ENCODE measurements around the gene PLXNA4. TPM values are rescaled to one million over a fixed set of nuclear protein-coding genes. Genes with fewer than 3 reads are reported as not detected.
A peak's percentile ranks its signal among the peaks of the same experiment; 100 is the strongest.

PLXNA4 gene
- total RNA-seq, 1 donor from 2014 or later = 5.3 TPM

DNA sequence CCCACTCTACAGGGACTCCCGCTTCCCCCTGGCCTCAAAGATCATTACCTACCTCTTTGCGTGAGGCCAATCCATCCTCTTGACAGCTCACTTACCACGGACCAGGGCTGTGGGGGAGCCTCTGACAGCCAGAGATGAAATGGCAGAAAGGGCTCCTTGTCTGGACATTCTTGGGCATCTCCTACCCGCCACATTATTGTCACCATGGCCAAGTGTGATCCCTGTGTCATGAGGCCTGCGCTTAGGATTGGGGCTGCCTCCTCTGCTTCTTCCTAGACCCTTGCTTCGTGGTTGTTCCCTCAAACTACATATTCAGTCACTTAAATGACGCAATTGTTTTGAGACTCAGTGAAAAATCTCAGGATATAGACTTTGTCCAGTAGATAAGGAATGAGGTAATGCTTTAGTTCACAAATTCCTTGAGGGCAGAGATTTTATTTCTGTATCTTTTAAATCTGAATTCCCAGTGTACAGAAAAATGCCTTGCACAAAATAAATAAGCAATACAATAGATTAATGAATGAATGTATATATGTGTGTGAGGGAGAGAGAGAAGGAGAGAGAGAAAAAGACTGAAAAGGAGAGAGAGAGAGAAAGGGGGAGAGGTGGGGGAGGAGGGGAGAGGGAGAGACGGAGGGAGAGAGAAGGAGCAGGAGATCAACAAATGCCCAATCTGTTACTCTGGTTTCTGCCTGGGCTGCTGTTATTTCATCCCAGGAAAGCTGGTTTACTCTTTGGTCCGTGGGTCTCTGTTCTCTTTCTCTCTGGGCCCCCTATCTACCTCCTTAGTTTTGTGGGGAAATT, 159.0 kb downstream of the PLXNA4 start:
- peak in 1 of 2 donors; percentile 33 for DNase-seq (ENCODE audit: low read depth in 2 of 2)

DNA sequence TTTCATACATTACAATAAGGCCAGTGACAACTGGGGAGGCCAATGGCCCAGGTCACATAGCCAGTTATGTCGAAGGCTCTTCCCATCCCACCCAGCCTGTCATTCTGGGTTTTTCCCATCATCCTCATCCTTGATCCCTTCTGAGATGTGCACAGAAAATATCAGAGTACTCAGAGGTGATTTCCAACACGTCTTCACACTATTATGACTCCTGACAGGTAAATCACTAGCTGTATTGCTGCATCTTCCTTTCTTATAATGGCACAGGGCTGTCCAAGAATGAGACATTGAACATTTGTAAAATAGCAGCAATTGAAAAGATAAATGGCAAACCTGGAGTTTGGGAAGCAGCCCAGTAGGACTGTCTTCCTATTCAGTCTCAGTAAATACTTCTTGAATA, 159.9 kb downstream of the PLXNA4 start:
- no peak for DNase-seq (ENCODE audit: low read depth in 2 of 2)

DNA sequence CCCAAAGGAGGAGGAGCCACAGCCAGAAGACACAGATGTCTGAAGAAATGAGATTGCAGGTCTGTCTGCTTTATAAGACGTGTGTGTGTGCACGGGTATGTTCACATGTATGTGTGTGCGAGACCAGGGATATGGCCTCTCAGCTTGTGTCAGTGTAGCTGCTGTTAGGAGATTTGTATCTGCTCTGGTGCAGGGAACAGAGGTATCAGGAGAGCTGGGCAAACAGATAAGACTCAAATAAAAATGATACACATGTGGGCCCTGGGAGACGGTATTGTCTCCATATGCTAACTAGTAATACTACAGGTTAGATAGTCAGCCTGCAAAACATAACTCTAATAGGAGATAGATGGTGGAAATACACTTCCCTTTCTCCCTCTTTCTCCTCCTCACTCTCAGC, 161.0 kb downstream of the PLXNA4 start:
- no peak for DNase-seq (ENCODE audit: low read depth in 2 of 2)

DNA sequence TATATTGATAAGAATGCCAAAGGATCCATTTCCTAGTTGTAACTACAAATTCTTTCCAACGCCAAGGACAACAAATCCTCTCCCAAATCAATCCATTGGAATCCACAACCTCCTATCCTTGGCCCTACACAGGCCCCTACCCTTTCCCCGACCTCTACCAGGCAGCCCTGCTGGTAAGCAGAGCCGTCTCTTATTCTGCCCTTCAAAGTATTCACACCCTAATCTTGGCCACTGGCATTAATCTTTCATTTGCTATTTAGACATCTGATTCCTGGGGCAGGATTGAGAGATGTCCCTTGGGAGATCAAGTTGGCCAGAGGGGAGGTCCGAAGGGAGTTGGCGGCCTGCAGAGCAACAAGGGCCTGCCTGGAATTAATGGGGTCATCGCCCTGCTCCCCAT, 161.4 kb downstream of the PLXNA4 start:
- DNase-seq (ENCODE audit: low read depth in 2 of 2) = no peak

DNA sequence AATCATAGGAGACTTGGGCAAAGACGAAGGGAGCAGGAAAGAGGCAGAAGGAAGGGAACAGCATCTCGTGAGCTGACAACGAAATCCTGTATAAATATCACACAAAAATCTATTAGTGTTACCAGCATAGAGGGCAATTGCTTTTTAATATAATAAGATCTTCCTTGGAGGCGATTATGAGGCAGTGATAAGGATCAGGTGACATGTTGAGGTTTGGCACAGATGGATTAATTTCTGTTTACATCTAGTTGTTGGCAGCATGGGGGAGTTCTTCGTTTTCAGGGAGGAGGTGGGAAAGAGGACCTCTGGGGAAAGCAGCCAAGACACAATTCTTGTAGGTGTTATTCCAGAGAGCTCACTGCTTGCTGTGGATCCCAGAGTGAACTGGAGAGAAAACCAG, 163.8 kb downstream of the PLXNA4 start:
- peak in 1 of 2 donors; percentile 24 for DNase-seq (ENCODE audit: low read depth in 2 of 2)

DNA sequence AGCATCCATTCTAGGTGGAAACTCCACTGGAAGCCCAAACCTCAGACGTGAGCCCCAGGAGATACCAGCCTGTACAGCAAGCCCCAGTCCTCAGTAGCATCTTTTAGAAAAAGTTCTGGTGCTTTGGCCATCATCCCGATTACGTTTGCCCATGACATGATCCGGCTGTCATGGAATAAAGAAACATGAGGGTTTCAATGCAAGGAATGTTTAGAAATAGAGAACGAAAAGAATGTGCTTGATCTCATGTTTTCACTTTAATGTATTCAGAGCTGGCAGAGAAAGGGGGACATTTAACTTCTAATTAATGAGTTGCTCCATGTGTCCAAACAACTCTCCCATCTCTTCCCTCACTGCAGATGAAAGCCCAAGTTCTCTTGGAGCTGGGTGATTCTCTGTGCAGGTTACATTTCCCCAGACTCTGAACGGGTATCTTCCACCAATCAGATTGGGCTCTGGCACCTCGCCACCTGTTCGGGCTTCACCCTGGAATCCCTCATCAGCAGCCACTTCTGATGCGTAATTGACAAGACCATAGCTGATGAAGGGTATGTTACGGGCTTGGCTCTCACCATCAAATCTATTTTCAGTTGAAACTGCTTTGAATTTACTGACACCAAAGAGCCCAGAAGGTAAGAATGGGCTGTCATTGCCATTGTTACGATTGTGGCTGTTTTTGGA, 165.3 kb downstream of the PLXNA4 start:
- DNase-seq (ENCODE audit: low read depth in 2 of 2) = no peak

DNA sequence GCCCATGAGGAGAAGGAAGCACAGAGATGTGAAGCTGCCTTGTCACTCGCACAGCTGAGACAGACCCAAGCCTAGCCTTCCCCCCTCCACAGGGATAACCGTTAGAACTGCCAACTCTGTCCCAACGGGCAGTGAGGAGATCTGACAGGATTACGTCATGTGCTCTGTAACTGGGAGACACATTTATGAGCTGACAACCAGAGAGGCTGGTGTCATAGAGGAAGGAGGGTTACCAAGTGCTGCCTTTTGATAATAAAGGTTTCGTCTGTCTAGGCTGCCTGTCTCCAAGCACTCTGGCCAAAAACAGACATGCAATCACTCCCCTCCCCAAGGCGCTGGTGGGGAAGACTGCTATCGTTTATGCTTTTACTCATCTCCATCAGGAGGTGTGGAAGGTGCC, 165.9 kb downstream of the PLXNA4 start:
- DNase-seq (ENCODE audit: low read depth in 2 of 2) = peak; percentile 70 to 93

DNA sequence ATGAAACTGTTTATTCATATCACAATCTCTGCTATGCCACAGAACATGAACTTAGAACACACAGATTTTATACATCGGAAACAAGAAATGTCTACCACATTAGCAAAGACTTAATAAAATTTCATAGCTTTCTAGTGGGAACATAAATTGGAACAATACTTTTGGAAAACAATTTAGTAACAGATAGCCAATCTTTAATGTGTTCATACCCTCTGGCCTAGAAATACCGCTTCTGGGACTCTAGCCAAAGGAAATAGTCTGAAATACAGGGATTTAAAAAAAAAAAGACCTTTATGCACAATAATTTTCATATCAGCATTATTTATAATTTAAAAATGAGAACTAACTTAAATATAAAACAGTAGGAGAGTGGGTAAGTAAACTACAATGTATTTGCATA, 168.5 kb downstream of the PLXNA4 start:
- peak; percentile 69 to 82 for DNase-seq (ENCODE audit: low read depth in 2 of 2)

DNA sequence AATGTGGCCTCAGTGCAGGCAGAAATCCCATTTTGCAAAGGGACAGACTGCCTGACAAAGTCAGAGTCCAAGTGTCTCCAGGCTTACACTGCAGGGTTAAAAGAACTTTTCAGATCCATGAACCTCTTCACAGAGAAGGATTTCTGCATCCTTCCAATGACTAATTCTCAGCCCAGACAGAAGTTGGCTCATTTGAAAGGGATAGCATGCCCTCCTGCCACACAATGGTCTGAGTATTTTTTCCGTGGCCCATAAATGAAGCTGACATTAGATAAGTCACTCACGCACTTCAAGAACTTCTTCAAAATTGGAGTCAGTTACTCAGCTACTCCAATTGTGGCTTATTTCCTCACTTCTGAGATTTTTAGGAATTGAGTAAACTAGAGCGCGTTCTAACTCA, 170.2 kb downstream of the PLXNA4 start:
- DNase-seq (ENCODE audit: low read depth in 2 of 2) = peak in 1 of 2 donors; percentile 44

DNA sequence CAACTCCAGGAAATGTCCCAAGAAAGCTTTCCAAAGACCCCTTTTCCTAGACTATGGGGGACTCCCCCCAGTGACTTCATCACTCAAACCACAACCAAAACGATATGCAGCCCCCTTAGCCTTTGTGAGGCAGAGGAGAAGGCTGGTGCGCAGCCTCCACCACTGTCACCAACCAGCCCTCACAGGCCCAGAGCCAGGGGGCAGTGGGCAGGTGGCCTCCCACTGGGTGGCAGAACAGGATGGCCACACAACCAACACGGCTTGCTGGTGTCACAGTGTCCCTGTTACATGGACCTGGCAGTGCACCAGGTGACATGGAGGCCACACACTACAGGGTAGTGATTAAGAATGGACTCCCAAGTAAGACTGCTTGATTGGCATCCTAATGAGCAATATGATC, 172.0 kb downstream of the PLXNA4 start:
- no peak for DNase-seq (ENCODE audit: low read depth in 2 of 2)

DNA sequence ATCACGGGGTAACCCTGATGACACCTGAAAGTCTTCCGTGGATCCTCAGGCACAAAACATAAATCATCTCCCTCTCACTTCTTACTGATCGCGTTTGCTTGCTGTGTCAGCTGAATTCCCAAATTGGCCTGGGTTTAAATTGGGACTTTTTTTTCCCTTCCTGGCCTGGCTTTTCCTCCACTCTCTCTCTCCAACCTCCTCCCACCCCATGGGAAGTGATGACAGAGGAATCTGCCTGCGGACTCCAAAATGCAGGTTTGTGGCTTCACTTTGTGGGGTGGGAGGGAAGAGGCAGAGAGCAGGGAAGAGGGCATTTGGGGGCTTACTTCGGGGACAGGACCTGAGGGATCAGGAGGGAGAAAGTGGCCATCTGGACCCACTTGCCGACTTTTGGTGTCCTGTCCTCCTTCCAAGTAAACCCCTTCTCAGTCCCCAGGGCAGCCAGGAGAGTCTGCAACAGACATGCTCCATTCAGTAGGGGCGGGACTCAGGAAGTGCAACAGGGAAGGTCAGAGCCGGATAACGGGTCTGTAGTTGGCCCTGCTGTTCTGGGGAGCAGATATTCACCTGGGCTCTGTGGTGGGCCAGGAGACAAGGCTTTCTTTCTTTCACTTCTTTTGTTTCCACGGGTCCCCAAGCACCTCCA, 172.7 kb downstream of the PLXNA4 start:
- no peak for DNase-seq (ENCODE audit: low read depth in 2 of 2)

DNA sequence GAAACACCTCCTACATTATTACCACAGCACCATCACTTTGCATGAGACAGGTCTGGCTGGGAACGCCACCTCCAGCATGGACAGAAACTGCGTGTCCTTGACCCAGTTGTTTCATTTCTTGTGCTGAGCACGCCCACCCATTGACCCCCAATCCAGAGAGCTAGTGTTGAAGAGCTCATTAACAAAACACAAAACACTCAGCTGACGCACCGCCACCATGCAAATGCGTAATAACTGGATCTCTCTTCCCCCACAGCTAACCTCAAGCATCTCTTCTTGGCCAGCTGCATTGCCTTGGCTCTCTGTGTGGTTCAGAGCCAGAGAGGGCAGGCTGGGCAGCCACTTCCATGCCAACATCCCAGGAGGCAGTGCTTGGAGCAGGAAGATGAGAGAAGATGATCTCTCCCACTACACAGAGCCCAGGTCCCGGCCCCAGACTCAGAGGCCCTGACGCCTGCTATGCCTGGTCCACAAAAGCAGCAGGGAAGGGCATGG, 173.5 kb downstream of the PLXNA4 start:
- no peak for DNase-seq (ENCODE audit: low read depth in 2 of 2)

DNA sequence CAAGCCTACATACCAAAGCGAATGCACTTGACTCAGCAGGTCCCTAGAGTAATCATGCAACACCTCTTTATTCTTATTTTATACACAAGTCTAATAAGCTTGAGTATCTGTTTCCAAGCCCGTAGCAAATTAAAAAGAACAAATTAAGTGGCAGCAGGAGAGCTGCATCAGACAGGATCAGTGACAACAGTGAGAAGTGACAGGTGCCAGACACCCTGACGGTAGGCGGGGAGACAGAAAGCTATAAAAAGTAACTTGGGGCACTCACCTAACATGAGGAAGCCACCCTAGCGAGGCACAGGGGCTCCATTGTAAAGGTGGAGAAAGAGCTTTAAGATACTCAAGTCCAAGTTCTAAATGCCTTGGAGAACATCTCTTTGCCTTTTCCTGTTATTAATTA, 174.2 kb downstream of the PLXNA4 start:
- DNase-seq (ENCODE audit: low read depth in 2 of 2) = no peak

DNA sequence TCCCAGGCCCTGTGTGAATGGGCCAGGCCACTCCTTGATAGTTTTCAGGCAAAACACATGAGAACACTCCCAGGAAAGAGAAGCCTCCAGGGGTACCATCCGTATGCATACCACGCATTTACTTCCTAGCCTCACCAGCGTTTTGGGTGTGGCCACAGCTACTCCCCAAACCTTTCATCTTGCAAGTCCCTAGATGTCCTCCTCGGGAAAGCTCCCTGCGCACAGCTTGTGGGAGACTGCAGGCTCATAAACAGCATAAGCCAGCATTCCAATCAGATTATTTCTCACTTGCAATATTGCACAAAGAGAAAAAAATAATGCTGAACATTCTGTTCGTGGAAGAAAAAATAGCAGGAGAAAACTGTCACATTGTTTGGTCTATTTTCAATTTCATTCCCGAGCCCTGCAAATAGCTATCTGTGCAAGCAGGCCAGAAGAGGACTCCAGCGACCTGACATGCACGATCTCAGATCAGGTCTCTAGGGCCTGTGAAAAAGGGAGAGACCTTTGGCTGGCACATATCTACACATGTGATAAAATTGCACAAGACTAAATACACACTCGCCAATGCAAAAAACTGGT, 175.6 kb downstream of the PLXNA4 start:
- no peak for DNase-seq (ENCODE audit: low read depth in 2 of 2)

DNA sequence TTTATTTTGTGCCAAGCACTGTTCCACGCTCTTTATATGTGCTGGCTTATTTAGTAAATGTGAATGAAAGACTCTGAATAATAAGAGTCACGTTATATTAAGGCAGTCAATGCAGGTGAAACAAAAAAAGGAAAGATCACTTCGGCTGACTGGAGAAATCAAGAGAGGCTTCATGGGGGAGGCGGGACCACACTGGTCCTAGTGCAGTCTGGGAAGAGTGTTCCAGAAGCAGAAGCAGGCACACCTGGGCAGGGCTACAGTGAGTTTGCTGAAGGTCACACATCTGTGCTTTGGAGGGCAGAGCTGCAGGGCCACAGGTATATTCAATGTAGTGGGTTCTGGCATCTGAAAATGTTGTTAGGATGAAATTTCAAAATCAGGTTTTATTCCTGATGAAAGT, 176.9 kb downstream of the PLXNA4 start:
- DNase-seq (ENCODE audit: low read depth in 2 of 2) = no peak

DNA sequence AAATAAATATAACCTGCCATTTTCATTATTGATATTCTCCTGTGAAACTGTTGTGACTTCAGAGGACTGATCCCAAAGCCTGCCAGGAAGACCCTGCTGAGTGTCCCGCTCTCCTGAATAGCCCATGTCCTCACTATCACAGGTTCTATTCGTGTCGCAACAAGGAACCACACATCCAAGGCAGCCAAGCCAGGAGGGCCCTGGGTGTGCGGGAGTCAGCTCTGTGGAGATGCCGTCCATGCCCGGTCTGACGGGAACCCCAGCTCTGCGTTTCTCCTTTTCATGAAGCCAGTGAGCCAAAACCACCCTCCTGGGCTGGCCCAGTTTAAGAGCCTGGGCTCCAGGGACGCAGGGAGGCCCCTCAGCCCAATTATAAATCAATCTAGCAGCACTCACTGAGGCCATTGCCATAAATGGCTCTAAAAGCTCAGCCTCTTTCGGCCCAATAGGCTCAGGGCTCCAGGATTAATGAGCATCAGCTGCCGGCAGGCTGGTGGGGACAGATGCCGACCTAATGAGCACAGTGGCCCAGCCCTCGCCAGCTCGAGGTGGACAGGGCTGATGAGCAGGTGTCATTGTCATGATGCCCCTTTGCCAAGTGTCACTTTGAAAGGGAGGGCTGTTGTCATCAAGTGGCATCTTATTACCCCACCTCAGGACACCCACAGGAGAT, 177.9 kb downstream of the PLXNA4 start:
- DNase-seq (ENCODE audit: low read depth in 2 of 2) = no peak

DNA sequence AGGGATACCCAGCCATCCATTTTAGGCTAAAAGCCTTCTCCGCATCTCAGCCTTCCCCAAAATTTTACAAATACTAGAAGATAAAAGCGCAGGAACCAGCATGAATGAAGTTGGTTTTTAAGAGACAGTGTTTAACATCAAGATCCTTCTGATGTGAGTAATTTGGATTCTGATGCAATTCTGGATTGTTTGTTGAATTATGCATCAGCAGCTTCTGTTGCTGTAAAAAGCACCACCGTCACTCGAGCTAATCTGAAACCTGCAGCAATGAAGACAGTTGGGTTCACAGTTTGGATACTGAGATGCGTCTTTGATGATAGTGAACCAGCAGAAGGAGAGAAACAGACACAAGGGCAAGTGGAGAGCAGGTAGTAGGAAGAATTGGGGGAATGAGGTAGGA, 179.2 kb downstream of the PLXNA4 start:
- DNase-seq (ENCODE audit: low read depth in 2 of 2) = no peak

DNA sequence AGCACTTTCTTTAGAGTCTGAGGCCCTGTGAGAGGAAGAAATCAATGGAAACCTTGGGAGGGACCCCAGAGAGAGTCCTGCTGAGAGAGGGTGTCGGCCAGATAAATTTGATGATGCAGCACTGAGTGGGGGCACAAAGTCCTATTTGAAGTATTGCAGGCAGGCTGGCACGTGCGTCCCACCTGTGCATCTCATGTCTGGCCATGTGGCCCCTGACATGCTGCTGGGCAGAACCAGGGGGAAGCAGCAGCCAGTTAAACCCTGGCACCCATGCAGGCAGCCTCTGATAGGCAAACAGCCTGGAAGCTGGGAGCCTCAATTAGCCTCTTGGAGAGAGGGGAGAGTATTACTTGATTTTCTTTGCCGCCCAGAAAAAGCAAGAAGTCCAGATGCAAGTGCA, 180.9 kb downstream of the PLXNA4 start:
- no peak for DNase-seq (ENCODE audit: low read depth in 2 of 2)

DNA sequence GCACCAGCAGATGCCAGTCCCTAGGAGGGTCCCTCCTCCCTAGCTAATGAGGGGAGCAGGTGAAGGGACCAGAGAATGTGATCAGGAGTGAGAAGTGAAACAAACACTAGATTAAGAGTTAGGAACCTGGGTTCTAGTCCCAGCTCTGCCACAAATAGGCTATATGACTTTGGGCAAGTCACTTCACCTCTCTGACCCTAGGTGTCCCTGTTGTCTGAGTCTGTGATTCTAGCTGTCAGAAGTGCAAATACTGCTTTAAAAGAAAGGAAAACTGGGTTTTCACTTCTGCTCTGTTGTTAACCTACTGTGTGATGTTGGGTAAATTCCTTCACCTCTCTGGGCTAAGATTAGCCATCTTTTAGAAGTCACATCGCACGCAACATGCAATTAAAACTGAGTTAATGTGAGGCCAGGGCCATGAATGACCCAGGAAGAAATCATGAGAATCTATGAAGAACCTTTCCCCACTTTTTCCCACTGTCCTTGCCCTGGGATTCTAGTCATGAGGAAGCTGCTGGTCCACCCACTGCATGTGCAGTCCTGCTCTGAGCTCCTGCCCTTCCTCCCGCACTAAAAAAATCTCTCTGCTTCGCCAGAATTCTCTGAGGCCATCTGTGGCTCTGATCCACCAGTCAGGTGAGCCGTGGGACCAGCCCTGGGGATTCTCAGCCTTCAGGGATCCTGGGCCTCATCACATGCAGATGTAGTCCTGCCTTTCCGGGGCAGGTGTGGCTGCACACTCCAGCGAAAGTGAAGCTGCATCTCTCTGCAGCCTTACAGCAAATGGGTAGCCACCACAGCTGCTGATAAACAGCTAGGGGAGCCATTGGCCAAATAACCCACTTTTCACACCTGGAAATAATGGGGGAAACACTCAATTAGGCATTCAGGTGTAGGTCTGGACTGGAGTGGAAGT, 181.7 kb downstream of the PLXNA4 start:
- DNase-seq (ENCODE audit: low read depth in 2 of 2) = peak in 1 of 2 donors; percentile 43

DNA sequence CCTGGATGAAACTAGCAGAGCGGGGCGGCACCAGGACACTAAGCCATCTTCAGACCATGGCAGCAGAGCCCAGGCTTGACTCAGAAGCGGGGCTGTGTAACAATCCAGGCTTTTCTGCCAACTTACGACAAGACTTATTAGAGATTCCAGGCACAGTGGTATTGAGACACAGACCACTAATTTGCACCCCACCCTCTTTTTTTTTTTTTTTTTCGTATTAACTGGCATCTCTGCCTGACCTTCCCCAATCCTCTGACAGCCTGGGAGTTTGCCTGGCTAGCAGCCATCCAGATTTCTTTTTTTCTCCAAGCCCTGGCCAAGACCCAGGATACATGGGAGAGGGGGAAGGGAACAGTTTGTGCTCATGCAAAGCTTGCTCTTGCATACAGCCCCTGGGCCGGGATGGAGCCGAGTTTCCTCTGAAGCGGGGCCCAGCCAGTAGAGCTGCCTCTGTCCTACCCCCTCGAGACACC, 182.4 kb downstream of the PLXNA4 start:
- no peak for DNase-seq (ENCODE audit: low read depth in 2 of 2)
